GM23338 (cell line): ENCODE measurements around the gene FBXL5. TPM values are rescaled to one million over a fixed set of nuclear protein-coding genes. Genes with fewer than 3 reads are reported as not detected.

Source experiments
- ATAC-seq: fragments of 200-7000 bp; cut with Tn5 transposase; 3 replicates; pipeline ENCODE4 v1.9.1; 2020
- DNase-seq: peaks from one replicate; pipeline ENCODE4 v3.0.0-alpha.2; 2015; ENCODE audit warnings: low spot score
- H2AFZ ChIP-seq: fragments of 200-600 bp; sonication (generic); 2 replicates; pipeline ENCODE4 v1.8.0; 2016; ENCODE audit warnings: antibody characterized with exemption, mild to moderate bottlenecking, moderate library complexity
- H3F3A ChIP-seq: fragments of 200-600 bp; sonication (generic); replicated peaks from 2 replicates; pipeline ENCODE4 v1.8.0; 2017; ENCODE audit warnings: antibody characterized with exemption, mixed run types, low read depth
- H3K27ac ChIP-seq: fragments of 200-600 bp; sonication (generic); 2 replicates; pipeline ENCODE4 v1.6.1; 2016; ENCODE audit warnings: low read depth
- H3K27me3 ChIP-seq: fragments of 200-600 bp; sonication (generic); 2 replicates; pipeline ENCODE4 v1.8.0; 2016; ENCODE audit warnings: mild to moderate bottlenecking, mixed run types, moderate library complexity; ENCODE audit not compliant: insufficient read depth
- H3K36me3 ChIP-seq: fragments of 200-600 bp; sonication (generic); 2 replicates; pipeline ENCODE4 v1.8.0; 2016; ENCODE audit warnings: mild to moderate bottlenecking; ENCODE audit not compliant: insufficient read depth
- H3K4me1 ChIP-seq: fragments of 200-600 bp; sonication (generic); 2 replicates; pipeline ENCODE4 v1.8.0; 2016; ENCODE audit warnings: mild to moderate bottlenecking, moderate library complexity; ENCODE audit not compliant: insufficient read depth
- H3K4me2 ChIP-seq: fragments of 200-600 bp; sonication (generic); 2 replicates; pipeline ENCODE4 v1.7.1; 2017; ENCODE audit warnings: mixed run types
- H3K4me3 ChIP-seq: fragments of 200-600 bp; sonication (generic); 2 replicates; pipeline ENCODE4 v1.6.1; 2016; ENCODE audit warnings: mixed run types
- H3K79me2 ChIP-seq: fragments of 200-600 bp; sonication (generic); replicated peaks from 2 replicates; pipeline ENCODE4 v1.8.0; 2017; ENCODE audit warnings: mild to moderate bottlenecking; ENCODE audit not compliant: insufficient read depth
- H3K9me2 ChIP-seq: fragments of 200-600 bp; sonication (generic); 2 replicates; pipeline ENCODE4 v1.8.0; 2017; ENCODE audit not compliant: insufficient read depth
- H4K20me1 ChIP-seq: fragments of 200-600 bp; sonication (generic); replicated peaks from 2 replicates; pipeline ENCODE4 v1.8.0; 2017; ENCODE audit warnings: mild to moderate bottlenecking; ENCODE audit not compliant: insufficient read depth
- H3K27ac Mint-ChIP-seq: 2 replicates; pipeline ENCODE4 v1.8.0; 2020; ENCODE audit warnings: inconsistent platforms, mild to moderate bottlenecking, moderate library complexity, mixed read lengths
- H3K27me3 Mint-ChIP-seq: 3 replicates; pipeline ENCODE4 v1.8.0; 2022; ENCODE audit warnings: low read depth, mild to moderate bottlenecking, moderate library complexity, mixed read lengths, inconsistent platforms; ENCODE audit not compliant: insufficient read depth, poor library complexity
- H3K36me3 Mint-ChIP-seq: 3 replicates; pipeline ENCODE4 v1.8.0; 2021; ENCODE audit warnings: low read depth, mild to moderate bottlenecking, inconsistent platforms, moderate library complexity, mixed read lengths
- H3K4me1 Mint-ChIP-seq: 3 replicates; pipeline ENCODE4 v1.8.0; 2020; ENCODE audit warnings: mild to moderate bottlenecking, inconsistent platforms, mixed read lengths
- H3K4me3 Mint-ChIP-seq: 3 replicates; pipeline ENCODE4 v1.8.0; 2021; ENCODE audit warnings: moderate library complexity, mild to moderate bottlenecking, inconsistent platforms, mixed read lengths
- H3K9me3 Mint-ChIP-seq: 3 replicates; pipeline ENCODE4 v1.8.0; 2020; ENCODE audit warnings: moderate library complexity, mild to moderate bottlenecking, inconsistent platforms, mixed read lengths
- CREB1 ChIP-seq: fragments of 250-450 bp; sonication (Bioruptor Pico); IDR thresholded peaks from 2 replicates; pipeline ENCODE4 v1.5.0; 2020; ENCODE audit warnings: low read depth, mild to moderate bottlenecking, moderate library complexity
- CTCF ChIP-seq, 2 experiments: fragments of 200-600 bp in 1 of 2; sonication (generic) in 1 of 2; conservative IDR thresholded peaks; 2 replicates each; pipeline versions ENCODE4 v1.5.1 to v1.6.1; 2016 to 2017; ENCODE audit warnings: antibody characterized with exemption in 2 of 2, low read depth in 2 of 2, mild to moderate bottlenecking in 2 of 2, moderate library complexity in 1 of 2
- ETS1 ChIP-seq: IDR thresholded peaks from 2 replicates; pipeline ENCODE4 v1.6.1; 2016; ENCODE audit warnings: antibody characterized with exemption
- EZH2 ChIP-seq: fragments of 200-600 bp; sonication (generic); IDR thresholded peaks from one replicate; pipeline ENCODE4 v1.8.0; 2017; ENCODE audit warnings: antibody characterized with exemption, mild to moderate bottlenecking, low read depth; ENCODE audit not compliant: unreplicated experiment
- EZH2phosphoT487 ChIP-seq: fragments of 200-600 bp; sonication (generic); IDR thresholded peaks from one replicate; pipeline ENCODE4 v1.8.1; 2018; ENCODE audit warnings: antibody characterized with exemption; ENCODE audit not compliant: unreplicated experiment
- JUNB ChIP-seq: IDR thresholded peaks from one replicate; pipeline ENCODE4 v1.6.1; 2016; ENCODE audit warnings: antibody characterized with exemption; ENCODE audit not compliant: unreplicated experiment
- NANOG ChIP-seq: IDR thresholded peaks from 2 replicates; pipeline ENCODE4 v1.6.1; 2016; ENCODE audit warnings: antibody characterized with exemption, borderline replicate concordance
- POLR2AphosphoS5 ChIP-seq: IDR thresholded peaks from 2 replicates; pipeline ENCODE4 v1.6.1; 2016; ENCODE audit warnings: antibody characterized with exemption, low read depth
- REST ChIP-seq: IDR thresholded peaks from one replicate; pipeline ENCODE4 v1.6.1; 2018; ENCODE audit warnings: antibody characterized with exemption; ENCODE audit not compliant: unreplicated experiment
- STAT1 ChIP-seq: IDR thresholded peaks from one replicate; pipeline ENCODE4 v1.6.1; 2016; ENCODE audit warnings: antibody characterized with exemption; ENCODE audit not compliant: unreplicated experiment
- ZNF114 ChIP-seq: fragments of 250-450 bp; sonication (Bioruptor Pico); IDR thresholded peaks from 2 replicates; pipeline ENCODE4 v1.5.0; 2020; ENCODE audit warnings: mild to moderate bottlenecking, moderate library complexity
- ZNF331 ChIP-seq: fragments of 250-450 bp; sonication (Bioruptor Pico); IDR thresholded peaks from 2 replicates; pipeline ENCODE4 v1.5.0; 2020; ENCODE audit warnings: low read depth, mild to moderate bottlenecking, moderate library complexity
- ZNF462 ChIP-seq: fragments of 250-450 bp; sonication (Bioruptor Pico); IDR thresholded peaks from 2 replicates; pipeline ENCODE4 v1.5.0; 2020; ENCODE audit warnings: mild to moderate bottlenecking, moderate library complexity
- polyA plus RNA-seq: library from polyadenylated mRNA; unstranded; fragments of >200 nt; fragmentation: Nextera tagmentation; extraction: Ambion mirVana; gene quantifications from 2 replicates; pipeline ENCODE4 v1.2.1, GENCODE V29; 2016
- total RNA-seq: library from RNA; depleted of rRNA; stranded (reverse); fragments of >200 nt; shearing (Covaris generic); gene quantifications from 2 replicates; pipeline ENCODE4 v1.2.3, GENCODE V29; 2014

FBXL5 gene
- total and polyA plus RNA-seq, 2 experiments from 2014 or later = 55.7 to 81.9 TPM

- no peaks in the 10 kb centered on the region for H3K27me3 ChIP-seq
- H3K27me3 Mint-ChIP-seq = no peaks in the 10 kb centered on the region
- H3K4me2 ChIP-seq = no peak overlapping the region
- TF ChIP-seq POLR2AphosphoS5 (no peak), ZNF114 (CRISPR knock-in tag) (no peak), ZNF331 (CRISPR knock-in tag) (no peak), STAT1 (no peak), CREB1 (no peak), EZH2 (no peak), JUNB (no peak), CTCF (conservative IDR thresholded peaks at IDR 0.05; ENCODE audit: low read depth in 2 of 2) (no peak), NANOG (no peak), ZNF462 (CRISPR knock-in tag) (no peak), ETS1 (no peak), EZH2phosphoT487 (no peak), REST (no peak)
- H3K36me3 ChIP-seq = no peaks in the 10 kb centered on the region
- H3K27ac ChIP-seq = no peak overlapping the region
- no peak overlapping the region for H3K4me3 ChIP-seq
- H3K9me2 ChIP-seq = no peaks in the 10 kb centered on the region
- H3F3A ChIP-seq = no peaks in the 10 kb centered on the region
- H3K27ac Mint-ChIP-seq = no peak overlapping the region
- ATAC-seq (no peak), DNase-seq (no peak)
- H3K9me3 Mint-ChIP-seq = no peaks in the 10 kb centered on the region
- H2AFZ ChIP-seq = no peak overlapping the region
- no peaks in the 10 kb centered on the region for H3K4me1 Mint-ChIP-seq
- no peaks in the 10 kb centered on the region for H4K20me1 ChIP-seq
- no peaks in the 10 kb centered on the region for H3K79me2 ChIP-seq
- peaks cover 15% of the 10 kb centered on the region; the same call in 2 of the 3 replicates for H3K36me3 Mint-ChIP-seq
- H3K4me1 ChIP-seq = no peaks in the 10 kb centered on the region
- H3K4me3 Mint-ChIP-seq = no peak overlapping the region
These were observed 85.4 kb downstream of the FBXL5 start for GRCh38 chr4:15569746-15570145.
